ENCODE data around the gene SLX4IP. TPM values are rescaled to one million over a fixed set of nuclear protein-coding genes. Genes with fewer than 3 reads are reported as not detected.
A peak's percentile ranks its signal among the peaks of the same experiment; 100 is the strongest.

SLX4IP gene
- total RNA-seq, 8 experiments from 2014 or later, result 5.9 to 13.2 (median 7.3) TPM

DNA sequence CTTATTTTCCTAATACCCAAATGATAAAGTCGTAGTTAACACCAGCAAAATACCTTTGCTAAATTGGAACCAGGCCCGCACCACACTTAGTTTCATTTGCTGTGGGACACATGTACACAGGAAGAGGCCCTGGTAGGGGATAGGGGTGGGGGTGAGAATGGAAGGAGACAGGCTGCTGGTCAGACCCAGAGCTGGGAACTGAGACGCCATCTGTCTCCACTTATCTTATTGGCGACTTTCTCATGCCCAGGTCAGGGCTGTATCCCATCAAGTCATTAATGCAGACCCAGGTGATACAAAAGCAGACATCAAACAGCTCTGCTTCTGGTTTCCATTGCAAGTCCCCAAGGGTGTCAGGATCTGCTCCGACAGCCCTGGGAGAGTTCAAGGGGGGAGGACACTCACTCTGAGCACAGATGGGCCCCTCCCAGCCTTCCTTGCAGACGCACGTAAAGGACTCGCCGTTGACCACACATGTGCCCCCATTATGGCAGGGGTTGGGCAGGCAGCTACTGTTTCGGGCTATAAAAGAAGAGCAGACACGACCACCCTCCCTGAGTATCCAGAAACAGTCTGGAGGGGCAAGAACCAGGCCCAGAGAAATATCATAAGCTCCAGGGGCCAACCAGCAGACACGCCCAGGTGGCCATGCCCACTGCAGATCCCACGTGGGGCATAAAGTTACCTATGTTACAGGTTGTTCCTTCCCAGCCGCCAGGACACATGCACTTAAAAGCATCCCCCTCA, 209.5 kb downstream of the SLX4IP start:
- in situ Hi-C loops (cut with MboI; ENCODE audit: low pct_unique_long_range_greater_than_20kb in 2 of 9, low sequenced_read_pairs in 9 of 9, unreplicated experiment in 9 of 9), result loop anchor here in 1 of 9 experiments (25.0 kb wide), 1 partner anchor 182 kb away; no protein-coding TSS in a partner anchor
- 60 to 100% (median 89%) methylated on average over 1 to 8 of the region's 14 CpGs; no CpG with 5 or more reads in 2 of the 10 experiments for WGBS, 10 experiments
- Histone ChIP-seq H3K27ac (no peak overlapping the region), H3K4me1 (replicated peaks in 1 of 2) (peaks cover 27 to 40% of the 10 kb centered on the region in 2 donors), H3K4me3 (no peak overlapping the region)
- no peak for ATAC-seq (replicated peaks in 6 of 8)

DNA sequence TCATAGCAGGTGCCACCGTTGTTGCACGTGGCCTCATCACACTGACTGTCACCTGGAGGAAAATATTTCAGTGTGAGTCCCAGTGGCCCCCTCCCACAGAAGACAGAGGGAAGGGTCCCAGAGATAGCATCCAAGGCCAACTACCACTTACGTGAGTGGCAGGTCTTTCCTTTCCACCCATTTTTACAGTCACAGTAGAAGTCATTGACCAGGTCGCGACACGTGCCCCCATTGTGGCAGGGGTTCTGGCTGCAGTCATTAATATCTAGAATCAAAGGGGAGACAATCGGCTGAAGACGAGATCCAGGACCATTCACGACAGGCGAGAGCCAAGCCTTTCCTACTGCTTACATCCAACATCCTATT, 210.1 kb downstream of the SLX4IP start:
- H3K4me1 ChIP-seq (replicated peaks in 1 of 2), result peaks cover 32 to 42% of the 10 kb centered on the region in 2 donors
- in situ Hi-C loops (cut with MboI; ENCODE audit: low pct_unique_long_range_greater_than_20kb in 2 of 9, low sequenced_read_pairs in 9 of 9, unreplicated experiment in 9 of 9), result loop anchor here in 1 of 9 experiments (25.0 kb wide), 1 partner anchor 183 kb away; no protein-coding TSS in a partner anchor
- WGBS, 10 experiments, result 85 to 100% (median 90%) methylated on average over 3 to 6 of the region's 10 CpGs; no CpG with 5 or more reads in 4 of the 10 experiments
- H3K4me3 ChIP-seq, result no peak overlapping the region
- ATAC-seq (replicated peaks in 6 of 8), result no peak
- no peak overlapping the region for H3K27ac ChIP-seq

DNA sequence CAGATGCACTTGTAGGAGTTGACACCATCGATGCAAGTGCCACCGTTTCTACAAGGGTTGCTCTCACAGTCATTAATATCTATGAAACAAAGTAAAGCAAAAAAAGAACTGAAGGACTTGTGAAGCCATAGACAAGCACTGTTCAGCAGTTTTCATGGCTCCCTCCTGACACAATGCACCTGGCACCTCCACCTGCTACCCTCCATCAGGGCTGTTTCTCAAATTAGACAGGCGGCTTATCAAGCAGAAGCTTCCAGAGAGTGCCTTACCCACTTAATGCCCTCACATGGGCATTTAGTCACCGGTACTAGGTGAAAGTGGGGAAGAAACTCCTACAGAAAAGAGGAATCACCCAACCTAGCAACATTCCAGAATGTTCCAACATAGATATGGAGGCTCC, 210.9 kb downstream of the SLX4IP start:
- Histone ChIP-seq H3K4me3 (no peak overlapping the region), H3K4me1 (replicated peaks in 1 of 2) (peaks cover 40 to 47% of the 10 kb centered on the region in 2 donors), H3K27ac (no peak overlapping the region)
- ATAC-seq (replicated peaks in 6 of 8), result no peak
- 81 to 100% (median 94%) methylated on average over 1 to 4 of the region's 4 CpGs; no CpG with 5 or more reads in 2 of the 10 experiments for WGBS, 10 experiments
- in situ Hi-C loops (cut with MboI; ENCODE audit: low pct_unique_long_range_greater_than_20kb in 2 of 9, low sequenced_read_pairs in 9 of 9, unreplicated experiment in 9 of 9), result loop anchor here in 1 of 9 experiments (25.0 kb wide), 1 partner anchor 184 kb away; no protein-coding TSS in a partner anchor

DNA sequence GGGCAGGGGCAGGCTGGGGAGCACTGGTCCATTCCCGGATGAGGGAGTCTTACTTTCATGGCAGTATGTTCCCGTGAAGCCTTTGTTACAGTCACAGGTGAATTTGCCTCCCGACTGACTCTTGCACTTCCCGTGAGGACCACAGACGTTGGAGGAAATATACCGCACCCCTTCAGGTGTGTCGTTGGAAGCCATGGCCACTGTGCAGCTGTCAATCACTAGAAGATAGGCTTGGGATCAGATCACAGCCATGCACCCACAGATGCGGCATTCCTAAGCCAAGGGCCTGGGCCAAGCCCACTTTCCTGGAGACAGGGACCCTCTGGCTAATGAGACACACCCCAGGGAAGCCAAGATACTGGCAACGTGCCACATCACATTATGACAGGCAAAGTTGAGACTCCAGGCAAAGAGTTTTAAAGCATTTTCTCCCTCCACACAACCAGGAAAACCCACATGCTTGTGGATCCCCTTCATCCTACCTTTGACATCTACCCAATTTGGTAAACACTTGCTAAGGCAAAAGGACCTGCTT, 211.8 kb downstream of the SLX4IP start:
- Histone ChIP-seq H3K4me3 (no peak overlapping the region), H3K27ac (no peak overlapping the region), H3K4me1 (replicated peaks in 1 of 2) (peaks cover 44 to 45% of the 10 kb centered on the region in 2 donors)
- in situ Hi-C loops (cut with MboI; ENCODE audit: low pct_unique_long_range_greater_than_20kb in 2 of 9, low sequenced_read_pairs in 9 of 9, unreplicated experiment in 9 of 9), result loop anchor here in 1 of 9 experiments (25.0 kb wide), 1 partner anchor 185 kb away; no protein-coding TSS in a partner anchor
- ATAC-seq (replicated peaks in 6 of 8), result peak in 1 of 8 experiments; percentile 5
- WGBS, 10 experiments, result 87 to 100% (median 100%) methylated on average over 1 to 9 of the region's 9 CpGs; no CpG with 5 or more reads in 5 of the 10 experiments

DNA sequence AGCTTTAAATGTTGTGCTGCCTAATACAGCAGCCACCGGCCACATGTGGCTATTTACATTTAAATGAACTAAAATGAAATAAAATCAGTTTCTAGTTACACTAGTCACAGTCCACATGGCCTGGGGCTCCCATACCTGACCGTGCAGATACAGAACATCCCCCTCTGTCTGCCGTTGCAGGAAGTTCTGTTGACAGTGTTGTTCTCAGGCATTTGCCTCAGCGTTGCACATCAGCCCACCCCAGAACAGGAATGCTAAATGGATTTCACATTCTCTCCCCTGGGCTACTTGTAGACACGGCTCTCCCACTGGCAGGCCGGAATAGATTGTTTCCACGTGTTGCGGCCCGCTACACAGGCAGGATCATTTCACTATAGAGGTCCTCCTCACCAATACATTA, 212.4 kb downstream of the SLX4IP start:
- Histone ChIP-seq H3K27ac (no peak overlapping the region), H3K4me1 (replicated peaks in 1 of 2) (peaks cover 49 to 50% of the 10 kb centered on the region in 2 donors), H3K4me3 (no peak overlapping the region)
- WGBS, 10 experiments, result 33 to 100% (median 82%) methylated on average over 1 to 8 of the region's 9 CpGs; no CpG with 5 or more reads in 2 of the 10 experiments
- peak; percentile 3 to 87 (median 52) for ATAC-seq (replicated peaks in 6 of 8)
- in situ Hi-C loops (cut with MboI; ENCODE audit: low pct_unique_long_range_greater_than_20kb in 2 of 9, low sequenced_read_pairs in 9 of 9, unreplicated experiment in 9 of 9), result loop anchor here in 1 of 9 experiments (25.0 kb wide), 1 partner anchor 185 kb away; no protein-coding TSS in a partner anchor

- no peak overlapping the region for H3K27ac ChIP-seq
These were observed 212.8 kb downstream of the SLX4IP start for GRCh38 chr20:10647909-10648308.

GRCh38 chr20:10648651-10649050, 213.5 kb downstream of the SLX4IP start:
- ATAC-seq (replicated peaks in 6 of 8), result no peak
- in situ Hi-C loops (cut with MboI; ENCODE audit: low pct_unique_long_range_greater_than_20kb in 2 of 9, low sequenced_read_pairs in 9 of 9, unreplicated experiment in 9 of 9), result loop anchor here in 1 of 9 experiments (25.0 kb wide), 1 partner anchor 186 kb away; no protein-coding TSS in a partner anchor

More at GRCh38 chr20:10647909-10648308, 212.8 kb downstream of the SLX4IP start:
- H3K4me3 ChIP-seq, result no peak overlapping the region
- peaks cover 53 to 55% of the 10 kb centered on the region in 2 donors for H3K4me1 ChIP-seq (replicated peaks in 1 of 2)
- in situ Hi-C loops (cut with MboI; ENCODE audit: low pct_unique_long_range_greater_than_20kb in 2 of 9, low sequenced_read_pairs in 9 of 9, unreplicated experiment in 9 of 9), result loop anchor here in 1 of 9 experiments (25.0 kb wide), 1 partner anchor 186 kb away; no protein-coding TSS in a partner anchor
- WGBS, 10 experiments, result 76 to 93% (median 82%) methylated on average over 3 to 10 of the region's 11 CpGs; no CpG with 5 or more reads in 2 of the 10 experiments
- no peak for ATAC-seq (replicated peaks in 6 of 8)

DNA sequence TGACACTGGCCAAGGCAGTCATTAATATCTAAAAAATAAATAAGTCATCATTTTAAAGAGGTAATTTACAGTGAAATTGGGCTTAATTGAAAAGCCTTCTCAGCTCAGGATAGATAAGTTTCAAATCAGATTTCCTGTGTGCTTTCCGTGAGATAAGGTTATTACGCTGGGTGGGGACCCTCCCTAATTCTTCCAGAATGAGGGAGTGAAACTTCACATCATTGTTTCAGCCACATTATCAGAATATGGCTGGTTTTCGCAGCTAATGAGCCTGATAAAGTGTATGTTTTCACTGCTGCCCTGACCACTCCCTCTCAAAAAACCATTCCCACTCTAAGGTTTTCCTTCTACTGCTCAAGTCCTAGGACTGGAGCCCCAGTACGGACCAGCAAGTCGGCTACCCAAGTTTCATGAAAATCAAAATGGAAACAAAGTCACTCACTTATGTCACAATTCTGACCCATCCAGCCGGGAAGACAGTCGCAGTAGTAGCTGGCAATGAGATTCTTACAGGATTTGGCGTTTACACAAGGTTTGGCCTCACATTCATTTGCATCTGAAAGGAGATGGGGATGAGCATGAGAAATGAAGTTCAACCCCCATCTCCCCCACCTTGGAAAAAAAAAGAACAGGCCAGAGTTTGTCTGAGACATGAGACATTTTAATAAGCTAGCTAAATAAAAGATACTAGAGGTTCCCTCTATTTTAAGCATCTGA, 214.1 kb downstream of the SLX4IP start:
- ATAC-seq (replicated peaks in 6 of 8), result peak in 5 of 8 experiments; percentile 16 to 38 (median 35)
- H3K4me1 ChIP-seq (replicated peaks in 1 of 2), result peaks cover 66 to 68% of the 10 kb centered on the region in 2 donors
- WGBS, 10 experiments, result 47 to 100% (median 77%) methylated on average over 1 to 7 of the region's 8 CpGs; no CpG with 5 or more reads in 1 of the 10 experiments
- in situ Hi-C loops (cut with MboI; ENCODE audit: low pct_unique_long_range_greater_than_20kb in 2 of 9, low sequenced_read_pairs in 9 of 9, unreplicated experiment in 9 of 9), result loop anchor here in 1 of 9 experiments (25.0 kb wide), 1 partner anchor 187 kb away; no protein-coding TSS in a partner anchor
- H3K27ac ChIP-seq, result peak overlapping the region; percentile 36 to 43
- no peak overlapping the region for H3K4me3 ChIP-seq

More at GRCh38 chr20:10648651-10649050, 213.5 kb downstream of the SLX4IP start:
- Histone ChIP-seq H3K27ac (peak overlapping the region; percentile 36 to 43), H3K4me3 (no peak overlapping the region), H3K4me1 (replicated peaks in 1 of 2) (peaks cover 61 to 62% of the 10 kb centered on the region in 2 donors)
- 72 to 100% (median 81%) methylated on average over 2 to 8 of the region's 8 CpGs; no CpG with 5 or more reads in 2 of the 10 experiments for WGBS, 10 experiments

DNA sequence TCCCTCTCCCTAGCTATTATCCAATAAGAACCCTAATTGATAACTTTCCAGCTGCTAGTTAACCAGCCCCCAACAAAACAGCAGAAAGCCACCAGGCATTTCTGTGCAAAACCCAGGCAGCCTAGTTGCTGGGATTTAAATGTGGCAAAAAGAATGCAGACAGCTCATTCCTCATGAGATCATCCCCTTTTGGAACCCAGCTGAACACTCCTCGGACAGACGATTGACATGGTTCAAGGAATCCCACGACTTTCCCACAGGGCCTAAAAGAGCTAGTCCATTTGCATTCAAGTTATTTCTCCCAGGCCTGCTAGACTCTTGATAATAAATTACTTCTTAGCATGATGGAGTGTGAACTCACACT, 214.7 kb downstream of the SLX4IP start:
- H3K27ac ChIP-seq, result peak overlapping the region in 1 of 2 donors; percentile 55
- in situ Hi-C loops (cut with MboI; ENCODE audit: low pct_unique_long_range_greater_than_20kb in 2 of 9, low sequenced_read_pairs in 9 of 9, unreplicated experiment in 9 of 9), result loop anchor here in 3 of 9 experiments (25.0 kb wide), 3 partner anchors 87 to 613 kb away; no protein-coding TSS in a partner anchor
- no peak overlapping the region for H3K4me3 ChIP-seq
- WGBS, 10 experiments, result 0 to 94% (median 80%) methylated on average over 1 to 3 of the region's 3 CpGs; no CpG with 5 or more reads in 7 of the 10 experiments
- H3K4me1 ChIP-seq (replicated peaks in 1 of 2), result peaks cover 72 to 74% of the 10 kb centered on the region in 2 donors
- peak in 5 of 8 experiments; percentile 57 to 66 (median 63) for ATAC-seq (replicated peaks in 6 of 8)

DNA sequence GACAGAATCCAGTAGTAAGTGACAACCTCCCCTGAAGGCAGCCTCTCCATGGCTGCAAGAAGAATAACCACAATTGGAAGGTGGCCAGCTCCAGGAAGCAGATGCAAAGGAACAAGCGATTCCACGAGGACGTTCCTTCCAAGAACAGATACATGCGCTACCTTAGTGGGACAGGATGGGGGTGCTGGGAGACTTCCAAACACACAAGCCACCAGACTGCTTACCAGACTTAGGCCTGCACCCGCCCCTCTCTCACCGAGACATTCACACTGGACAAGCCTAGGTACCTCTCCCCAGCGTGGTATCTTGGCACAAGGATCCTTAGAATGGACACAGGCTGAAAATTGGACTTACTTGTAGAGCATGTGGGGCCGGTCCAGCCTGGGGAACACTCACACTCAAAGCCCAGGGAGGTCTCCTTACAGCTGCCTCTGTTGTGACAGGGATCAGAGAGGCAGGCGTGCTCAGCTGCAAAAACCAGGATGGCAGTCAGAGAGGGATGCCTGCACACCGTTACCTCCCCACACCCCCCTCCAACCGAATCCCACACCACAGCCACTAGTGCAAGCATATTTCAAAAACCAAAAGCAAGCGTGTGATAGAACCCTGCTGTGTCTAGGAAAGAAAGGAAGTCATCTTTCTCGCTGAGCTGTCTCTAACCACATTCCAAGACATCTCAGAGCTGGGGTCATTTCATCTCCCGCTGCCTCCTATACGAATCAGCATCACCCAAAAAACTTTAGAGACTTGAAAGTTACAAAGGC, 216.3 kb downstream of the SLX4IP start:
- Histone ChIP-seq H3K4me3 (no peak overlapping the region), H3K27ac (no peak overlapping the region), H3K4me1 (replicated peaks in 1 of 2) (peaks cover 88 to 90% of the 10 kb centered on the region in 2 donors)
- peak in 3 of 8 experiments; percentile 5 to 13 (median 11) for ATAC-seq (replicated peaks in 6 of 8)
- in situ Hi-C loops (cut with MboI; ENCODE audit: low pct_unique_long_range_greater_than_20kb in 2 of 9, low sequenced_read_pairs in 9 of 9, unreplicated experiment in 9 of 9), result loop anchor here in 3 of 9 experiments (25.0 kb wide), 2 partner anchors 89 to 611 kb away; no protein-coding TSS in a partner anchor
- WGBS, 10 experiments, result 70 to 100% (median 82%) methylated on average over 1 to 4 of the region's 15 CpGs; no CpG with 5 or more reads in 2 of the 10 experiments

DNA sequence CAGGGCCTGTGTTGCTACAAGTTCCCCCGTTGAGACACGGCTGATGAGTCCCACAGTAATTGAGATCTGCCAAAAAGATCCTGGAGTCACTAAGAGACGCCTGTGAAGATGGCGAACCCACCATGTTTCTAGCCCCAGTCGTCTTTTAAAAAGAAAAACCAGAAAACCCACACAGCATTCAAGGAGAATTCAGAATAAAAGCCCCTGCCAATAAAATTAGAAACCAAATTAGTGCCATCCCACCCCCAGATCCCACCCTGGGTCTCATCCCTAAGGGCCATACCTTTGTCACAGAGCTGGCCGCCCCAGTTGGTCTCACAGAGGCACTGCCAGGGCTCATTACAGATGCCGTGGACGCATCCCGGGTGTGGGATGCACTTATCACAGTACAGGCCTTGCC, 217.1 kb downstream of the SLX4IP start:
- peak overlapping the region in 1 of 2 donors; percentile 31 for H3K27ac ChIP-seq
- ATAC-seq (replicated peaks in 6 of 8), result peak in 2 of 8 experiments; percentile 1
- no peak overlapping the region for H3K4me3 ChIP-seq
- WGBS, 10 experiments, result 75 to 100% (median 86%) methylated on average over 2 to 5 of the region's 9 CpGs; no CpG with 5 or more reads in 4 of the 10 experiments
- in situ Hi-C loops (cut with MboI; ENCODE audit: low pct_unique_long_range_greater_than_20kb in 2 of 9, low sequenced_read_pairs in 9 of 9, unreplicated experiment in 9 of 9), result loop anchor here in 3 of 9 experiments (25.0 kb wide), 2 partner anchors 90 to 610 kb away; no protein-coding TSS in a partner anchor
- H3K4me1 ChIP-seq (replicated peaks in 1 of 2), result peaks cover 93% of the 10 kb centered on the region in 2 donors
